Ovary (tissue), 9 donors: ENCODE measurements around the gene MON1A. TPM values are rescaled to one million over a fixed set of nuclear protein-coding genes. Genes with fewer than 3 reads are reported as not detected.

ENCODE experiments used
- DNase-seq, 5 donors: peaks; one replicate each; pipeline ENCODE4 v3.0.0-alpha.2; 2019 to 2020
- H3K27ac ChIP-seq, 2 donors: fragments of 200-600 bp; one replicate each; pipeline versions ENCODE4 v1.5.1 to v1.8.0; 2019 to 2022
- H3K27me3 ChIP-seq: fragments of 200-600 bp; one replicate; pipeline ENCODE4 v1.8.0; 2022
- H3K36me3 ChIP-seq: fragments of 200-600 bp; sonication (generic); one replicate; pipeline ENCODE4 v1.5.1; 2019
- H3K4me1 ChIP-seq: one replicate; pipeline ENCODE4 v1.8.1; 2013; ENCODE audit warnings: mild to moderate bottlenecking, moderate library complexity; ENCODE audit not compliant: insufficient read depth
- H3K4me3 ChIP-seq: fragments of 200-600 bp; sonication (generic); one replicate; pipeline ENCODE4 v1.5.1; 2017
- H3K9me3 ChIP-seq, 2 donors: fragments of 200-600 bp in 1 of 2; sonication (generic) in 1 of 2; one replicate each; pipeline versions ENCODE4 v1.5.1 to v1.8.1; 2013 to 2019; ENCODE audit warnings: mild to moderate bottlenecking in 1 of 2, moderate library complexity in 1 of 2
- EP300 ChIP-seq: sonication (generic); formaldehyde crosslinking; IDR thresholded peaks from one replicate; pipeline ENCODE4 v1.6.1; 2017; ENCODE audit warnings: antibody characterized with exemption
- POLR2A ChIP-seq: fragments of 450-650 bp; IDR thresholded peaks from one replicate; pipeline ENCODE4 v1.6.1; 2017; ENCODE audit warnings: antibody characterized with exemption, mild to moderate bottlenecking, moderate library complexity
- WGBS, 3 donors: extraction: QIAGEN DNeasy Blood & Tissue Kit in 1 of 3; methylation state at CpG; one replicate each; pipeline versions ENCODE4 v1.1.5 to v1.1.7; 2013 to 2017; 5-methylcytosine and 5-hydroxymethylcytosine counted together
- intact Hi-C, 4 donors: fragments of 100-400 bp; cut with DNase I; formaldehyde crosslinking; loops; one replicate each; pipeline versions ENCODE4 v1.11.0 to v1.15.1; 2022 to 2023
- polyA plus RNA-seq, 2 donors: library from polyadenylated mRNA; stranded (reverse); fragments of 200-250 nt in 1 of 2; fragments of 350-450 nt in 1 of 2; fragmentation: Illumina TruSeq in 1 of 2; extraction: RNeasy Lipid Tissue Mini Kit (QIAGEN cat#74804) in 1 of 2; gene quantifications; one replicate each; pipeline ENCODE4 v1.2.3, GENCODE V29; 2013 to 2014
- total RNA-seq, 7 donors: library from RNA; depleted of rRNA in 2 of 7; stranded (reverse); fragments of >200 nt in 2 of 7; fragmentation: NEBNext Ultra II Directional in 3 of 7; extraction: Animal tissue kit (Norgen Biotek cat#: 25700) in 3 of 7; gene quantifications; one replicate each; pipeline versions ENCODE4 v1.1.0 to v1.2.4, GENCODE V29; 2016 to 2023
- TF ChIP-seq, protein P1 (sequence below), 3 donors: fragments of 450-650 bp in 2 of 3; fragments of 200-600 bp in 1 of 3; IDR thresholded peaks; one replicate each; pipeline versions ENCODE4 v1.5.1 to v1.8.0; 2016 to 2022; ENCODE audit warnings: antibody characterized with exemption in 3 of 3, mild to moderate bottlenecking in 1 of 3
- donor health status: DM: no; HTN: no; CAD: no; lungs with moderate emphysema.
- donor health status: DM: no; HTN: no; CAD: no.
- donor health status: Bipolar disorder and iron deficiency.
- donor health status: DM: yes; HTN: yes; CAD: no.
- donor health status: DM: no; HTN: no; CAD: no.
- donor health status: DM: yes; HTN: yes; CAD: no.

MON1A gene
- total and polyA plus RNA-seq, 9 donors: 2.8 to 13.2 (median 7.1) TPM

DNA sequence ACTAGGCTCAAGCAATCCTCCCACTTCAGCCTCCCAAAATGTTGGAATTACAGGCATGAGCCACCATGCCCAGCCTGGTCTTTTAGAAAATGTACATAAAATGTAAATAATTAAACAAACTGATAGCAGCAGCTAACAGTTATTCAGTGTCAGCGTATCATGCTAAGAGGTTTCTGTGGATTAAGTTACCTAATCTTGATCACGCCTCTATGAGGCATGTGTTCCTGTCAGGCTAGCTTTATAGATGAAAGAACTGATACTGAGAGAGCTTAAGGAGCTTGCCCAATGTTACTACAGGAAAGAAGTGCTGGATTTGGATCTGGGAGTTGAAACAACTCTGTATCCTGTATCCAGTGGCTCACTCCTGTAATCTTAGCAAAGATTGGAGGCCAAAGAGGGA is 14.7 kb downstream of the MON1A start:
- WGBS, 3 donors: 94 to 97% (median 96%) methylated on average over 2 of the region's 2 CpGs
- no peak overlapping the region for H3K4me3 ChIP-seq
- DNase-seq: no peak
- H3K9me3 ChIP-seq: no peaks in the 10 kb centered on the region
- no peaks in the 10 kb centered on the region for H3K4me1 ChIP-seq
- TF ChIP-seq POLR2A: no peak
- TF ChIP-seq, protein P1, sequence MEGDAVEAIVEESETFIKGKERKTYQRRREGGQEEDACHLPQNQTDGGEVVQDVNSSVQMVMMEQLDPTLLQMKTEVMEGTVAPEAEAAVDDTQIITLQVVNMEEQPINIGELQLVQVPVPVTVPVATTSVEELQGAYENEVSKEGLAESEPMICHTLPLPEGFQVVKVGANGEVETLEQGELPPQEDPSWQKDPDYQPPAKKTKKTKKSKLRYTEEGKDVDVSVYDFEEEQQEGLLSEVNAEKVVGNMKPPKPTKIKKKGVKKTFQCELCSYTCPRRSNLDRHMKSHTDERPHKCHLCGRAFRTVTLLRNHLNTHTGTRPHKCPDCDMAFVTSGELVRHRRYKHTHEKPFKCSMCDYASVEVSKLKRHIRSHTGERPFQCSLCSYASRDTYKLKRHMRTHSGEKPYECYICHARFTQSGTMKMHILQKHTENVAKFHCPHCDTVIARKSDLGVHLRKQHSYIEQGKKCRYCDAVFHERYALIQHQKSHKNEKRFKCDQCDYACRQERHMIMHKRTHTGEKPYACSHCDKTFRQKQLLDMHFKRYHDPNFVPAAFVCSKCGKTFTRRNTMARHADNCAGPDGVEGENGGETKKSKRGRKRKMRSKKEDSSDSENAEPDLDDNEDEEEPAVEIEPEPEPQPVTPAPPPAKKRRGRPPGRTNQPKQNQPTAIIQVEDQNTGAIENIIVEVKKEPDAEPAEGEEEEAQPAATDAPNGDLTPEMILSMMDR (IDR thresholded peaks at IDR 0.05): no peak
- TF ChIP-seq EP300: no peak
- intact Hi-C loops: no loop called here
- H3K36me3 ChIP-seq: no peaks in the 10 kb centered on the region
- no peaks in the 10 kb centered on the region for H3K27me3 ChIP-seq
- H3K27ac ChIP-seq: no peak overlapping the region

DNA sequence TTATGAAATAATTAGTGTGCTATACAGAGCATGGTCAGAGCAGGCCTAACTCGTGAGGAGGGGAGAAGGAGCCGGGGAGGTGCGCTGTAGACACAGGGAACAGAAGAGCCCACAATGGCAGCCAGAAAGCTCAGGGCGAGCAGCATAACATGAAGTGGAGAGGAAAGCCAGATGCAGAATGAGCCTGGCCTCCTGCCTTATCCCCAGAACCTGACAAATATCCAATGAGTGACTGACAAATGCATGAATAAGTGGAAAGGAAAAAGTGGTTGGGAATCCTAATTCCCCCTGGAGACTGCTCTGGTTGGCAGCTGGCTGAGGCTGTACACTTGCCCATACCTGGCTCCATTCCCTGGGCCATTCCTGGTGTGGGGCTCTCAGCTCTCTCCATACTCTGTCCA is 16.7 kb downstream of the MON1A start:
- intact Hi-C loops: no loop called here
- no peaks in the 10 kb centered on the region for H3K27me3 ChIP-seq
- TF ChIP-seq EP300: no peak
- TF ChIP-seq, protein P1 (IDR thresholded peaks at IDR 0.05): no peak
- no peak for TF ChIP-seq POLR2A
- WGBS, 3 donors: 91 to 94% (median 92%) methylated on average over 4 of the region's 4 CpGs
- H3K36me3 ChIP-seq: no peaks in the 10 kb centered on the region
- no peak overlapping the region for H3K4me3 ChIP-seq
- DNase-seq: no peak
- H3K27ac ChIP-seq: no peak overlapping the region
- no peaks in the 10 kb centered on the region for H3K4me1 ChIP-seq
- H3K9me3 ChIP-seq: no peaks in the 10 kb centered on the region

DNA sequence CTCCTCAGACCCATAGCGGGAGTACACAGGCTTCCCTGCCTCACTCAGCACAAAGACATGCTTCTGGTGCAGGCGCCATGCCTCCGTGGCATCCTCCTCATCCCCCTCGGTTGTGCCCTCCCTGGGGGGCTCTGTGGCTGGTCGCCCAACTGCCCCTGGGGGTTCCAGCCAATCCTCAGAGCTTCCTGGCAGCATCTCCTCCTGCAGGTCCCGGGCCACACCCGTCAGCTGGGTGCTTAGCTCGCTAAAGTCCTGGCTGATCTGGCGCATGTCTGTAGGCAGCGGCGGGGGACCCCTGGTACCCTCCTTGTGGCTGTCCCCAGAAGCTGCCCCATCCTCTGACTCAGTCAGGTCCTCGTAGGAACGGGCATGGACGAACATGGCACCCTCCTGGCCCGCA is 18.0 kb downstream of the MON1A start:
- intact Hi-C loops: no loop called here
- no peaks in the 10 kb centered on the region for H3K36me3 ChIP-seq
- no peak overlapping the region for H3K4me3 ChIP-seq
- H3K4me1 ChIP-seq: no peaks in the 10 kb centered on the region
- H3K27ac ChIP-seq: no peak overlapping the region
- H3K9me3 ChIP-seq: no peaks in the 10 kb centered on the region
- H3K27me3 ChIP-seq: no peaks in the 10 kb centered on the region
- no peak for TF ChIP-seq POLR2A
- TF ChIP-seq, protein P1 (IDR thresholded peaks at IDR 0.05): no peak
- TF ChIP-seq EP300: no peak
- WGBS, 3 donors: 88 to 95% (median 88%) methylated on average over 10 to 15 of the region's 15 CpGs
- DNase-seq: no peak

DNA sequence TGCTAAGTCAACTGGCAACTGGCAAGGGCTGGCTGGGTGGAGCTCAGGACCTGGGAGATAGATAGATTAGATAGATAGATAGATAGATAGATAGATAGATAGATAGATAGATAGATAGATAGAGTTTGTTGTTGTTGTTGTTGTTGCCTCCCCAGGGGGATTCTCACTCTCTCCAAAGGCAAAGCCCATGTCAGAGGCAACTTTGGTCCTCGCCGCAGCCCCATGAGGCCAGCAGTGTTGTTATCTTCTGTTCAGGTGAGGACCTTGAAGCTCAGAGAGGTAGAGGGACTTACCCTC is 18.5 kb downstream of the MON1A start:
- Histone ChIP-seq H3K27ac (no peak overlapping the region), H3K9me3 (no peaks in the 10 kb centered on the region), H3K36me3 (no peaks in the 10 kb centered on the region), H3K27me3 (no peaks in the 10 kb centered on the region), H3K4me1 (no peaks in the 10 kb centered on the region), H3K4me3 (no peak overlapping the region)
- WGBS, 3 donors: 92 to 97% (median 94%) methylated on average over 2 of the region's 2 CpGs
- intact Hi-C loops: no loop called here
- TF ChIP-seq POLR2A (no peak), EP300 (no peak)
- TF ChIP-seq, protein P1 (IDR thresholded peaks at IDR 0.05): no peak
- no peak for DNase-seq
